Glomerular visceral epithelial cell (primary cell): ENCODE results near the gene GLRA3.
"Not testable (repeated sequence)": the region's sequence is repeated elsewhere in the genome, so short reads cannot be mapped to it uniquely, and the experiment has no call there.

ENCODE experiments used
- DNase-seq: peaks from one replicate; pipeline ENCODE4 v3.0.0-alpha.2; 2016; ENCODE audit errors: extremely low spot score

Gene GLRA3

GRCh38 chr4:174658246-174658645 is 170.8 kb downstream of the GLRA3 start:
- DNase-seq = no peak

GRCh38 chr4:174657472-174657871 is 171.6 kb downstream of the GLRA3 start:
- no peak for DNase-seq

DNA sequence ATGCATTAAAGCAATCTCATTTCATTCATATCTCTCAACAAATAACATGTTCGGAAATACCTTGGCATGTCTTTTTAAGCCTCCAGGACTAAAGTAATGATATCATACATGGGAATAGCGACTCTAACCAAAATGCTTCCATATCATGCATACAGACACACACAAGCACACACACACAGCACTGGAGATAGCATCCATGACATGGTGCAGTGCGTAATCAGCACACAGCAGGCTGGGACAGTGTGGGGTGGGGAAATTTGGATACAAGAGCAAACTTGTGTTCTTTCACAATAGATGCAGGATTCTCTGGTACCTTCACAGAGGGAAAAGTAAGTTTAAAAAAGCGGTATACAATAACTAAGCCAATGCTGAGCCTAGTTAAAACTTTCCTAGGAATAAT is 174.4 kb downstream of the GLRA3 start:
- DNase-seq = no peak

GRCh38 chr4:174650711-174651355 is 178.2 kb downstream of the GLRA3 start:
- no peak for DNase-seq

DNA sequence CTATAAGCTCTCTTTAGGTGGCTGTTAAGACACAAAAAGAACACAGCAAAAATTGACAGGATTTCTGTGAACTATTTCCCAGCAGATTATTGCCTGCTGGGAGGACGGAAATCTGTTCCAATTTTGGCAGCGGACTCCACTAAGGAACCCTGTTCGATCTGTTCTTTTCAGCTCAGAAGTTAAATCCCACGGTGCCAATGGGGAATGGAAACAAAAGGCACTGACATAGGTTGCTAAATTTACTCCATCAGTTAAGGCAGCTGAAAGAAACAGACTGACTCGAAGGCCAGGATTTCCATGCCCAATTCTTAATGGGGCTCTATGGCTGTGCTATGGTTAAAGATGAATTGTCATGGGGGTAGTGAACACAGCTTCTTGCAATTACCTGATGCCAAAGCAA is 180.2 kb downstream of the GLRA3 start:
- DNase-seq = no peak

- no peak for DNase-seq
These were observed 182.7 kb downstream of the GLRA3 start for GRCh38 chr4:174646326-174646725.

DNA sequence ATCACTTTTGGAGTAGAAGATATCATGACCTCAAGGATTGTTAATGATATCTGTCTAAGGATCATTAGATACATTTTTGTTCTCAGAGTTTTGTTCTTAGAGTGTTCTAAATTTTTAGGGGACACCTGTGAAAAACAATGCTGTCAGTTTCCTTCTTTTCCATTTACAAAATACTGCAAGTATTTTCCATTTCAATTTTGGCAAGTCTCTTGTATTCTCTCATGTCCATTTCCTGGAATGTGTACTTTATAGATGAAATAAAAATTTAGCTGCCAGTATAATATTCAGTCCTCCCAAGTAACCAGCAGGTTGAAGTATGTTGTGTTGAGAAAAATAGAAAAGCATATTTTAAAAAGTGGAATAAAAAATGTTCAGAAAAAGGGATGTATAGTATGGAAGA is 188.9 kb downstream of the GLRA3 start:
- no peak for DNase-seq

- no peak for DNase-seq
These were observed 193.3 kb downstream of the GLRA3 start for GRCh38 chr4:174635732-174636131.

DNA sequence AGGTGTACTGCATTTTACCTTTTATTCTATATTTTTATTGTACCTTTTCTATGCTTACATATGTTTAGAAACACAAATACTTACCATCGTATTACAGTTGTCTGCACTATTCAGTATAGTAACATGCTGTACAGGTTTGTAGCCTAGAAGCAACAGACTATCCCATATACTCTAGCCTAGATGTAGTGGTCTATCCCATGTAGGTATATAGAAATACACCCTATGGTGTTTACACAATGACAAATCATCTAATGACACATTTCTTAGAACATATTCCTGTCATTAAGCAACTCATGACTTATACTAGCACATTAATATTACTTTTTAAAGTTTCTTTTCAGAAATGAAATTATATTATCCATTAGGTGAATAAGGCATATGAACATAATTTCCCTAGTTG is 195.6 kb downstream of the GLRA3 start:
- DNase-seq = no peak

DNA sequence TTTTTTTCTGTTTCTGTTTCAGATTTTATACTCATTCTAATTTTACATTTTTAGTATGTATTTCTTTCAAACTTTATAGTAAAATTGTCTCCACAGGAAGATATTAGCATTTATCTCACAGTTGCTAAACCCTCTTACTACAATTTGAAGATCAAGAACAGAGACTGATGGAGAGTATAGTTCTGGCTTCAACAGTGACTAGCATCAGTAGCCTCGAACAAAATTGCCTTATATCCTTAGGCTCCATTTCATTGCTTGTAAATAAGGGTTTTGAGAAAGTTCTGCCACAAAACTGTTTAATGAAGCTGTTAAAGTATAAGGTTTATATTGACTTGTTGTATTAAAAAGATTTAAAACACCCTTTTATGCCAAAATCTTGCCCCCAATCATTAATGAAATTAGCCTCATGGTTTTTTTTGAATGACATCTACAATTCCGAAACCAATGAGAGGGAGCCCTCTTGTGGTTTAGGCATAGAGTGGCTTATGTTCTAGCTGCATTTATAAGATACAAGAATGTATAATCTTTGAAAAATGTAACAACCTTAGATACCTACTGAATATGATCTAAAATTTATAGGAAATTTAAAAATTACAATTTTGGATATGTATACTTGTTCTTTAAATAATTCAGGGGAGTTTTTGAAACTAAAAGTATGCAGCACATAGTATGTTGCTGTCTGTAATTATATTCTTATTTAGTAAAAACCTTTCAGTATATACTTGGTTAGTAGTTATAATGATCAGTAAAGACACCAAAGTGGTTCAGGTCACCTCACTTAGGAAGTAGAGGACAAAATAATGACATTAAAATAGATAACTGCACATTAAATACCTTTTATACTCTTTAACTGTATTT is 196.9 kb downstream of the GLRA3 start:
- DNase-seq = peak; percentile 40

DNA sequence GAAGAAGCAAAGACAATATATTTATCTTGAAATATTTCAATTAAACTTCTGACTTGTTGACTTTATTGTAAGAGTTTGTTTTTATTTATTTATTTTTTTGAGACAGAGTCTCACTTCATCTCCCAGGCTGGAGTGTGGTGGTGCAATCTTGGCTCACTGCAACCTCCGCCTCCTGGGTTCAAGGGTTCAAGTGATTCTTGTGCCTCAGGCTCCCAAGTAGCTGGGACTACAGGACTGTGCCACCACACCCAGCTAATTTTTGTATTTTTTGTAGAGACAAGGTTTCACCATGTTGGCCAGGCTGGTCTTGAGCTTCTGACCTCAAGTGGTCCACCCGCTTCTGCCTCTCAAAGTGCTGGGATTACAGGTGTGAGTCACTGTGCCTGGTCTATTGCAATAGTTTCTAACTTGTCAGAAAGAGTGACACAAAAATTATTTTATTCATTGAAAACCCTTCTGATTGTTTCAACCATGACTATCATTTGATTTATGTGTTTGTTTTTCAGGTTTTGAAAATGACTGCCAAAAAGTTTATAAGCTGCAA is 199.1 kb downstream of the GLRA3 start:
- not testable (repeated sequence) for DNase-seq

- no peak for DNase-seq
These were observed 199.8 kb downstream of the GLRA3 start for GRCh38 chr4:174629265-174629664.

DNA sequence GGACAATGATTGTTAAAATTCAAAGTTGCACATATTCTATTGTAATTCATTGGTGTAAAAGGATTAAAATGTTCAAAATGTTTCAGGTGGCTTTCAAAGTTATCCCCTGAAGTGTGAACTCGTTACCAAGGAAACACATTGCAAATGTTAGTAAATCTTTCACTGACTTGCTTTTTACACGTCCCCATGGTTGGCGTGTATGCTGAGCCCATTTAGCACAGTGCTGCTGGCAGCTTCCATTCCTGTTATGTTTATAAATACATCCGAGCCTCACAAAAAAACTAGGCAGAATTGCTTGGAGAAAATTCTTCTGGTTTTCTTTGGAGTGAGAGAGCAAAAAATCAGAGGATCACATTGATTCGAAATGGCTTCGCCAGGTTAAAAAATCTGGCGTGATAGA is 200.9 kb downstream of the GLRA3 start:
- no peak for DNase-seq

GRCh38 chr4:174627473-174627872 is 201.6 kb downstream of the GLRA3 start:
- DNase-seq = no peak

GRCh38 chr4:174626342-174627008 is 202.6 kb downstream of the GLRA3 start:
- no peak for DNase-seq

GRCh38 chr4:174616661-174617060 is 212.4 kb downstream of the GLRA3 start:
- DNase-seq = no peak

DNA sequence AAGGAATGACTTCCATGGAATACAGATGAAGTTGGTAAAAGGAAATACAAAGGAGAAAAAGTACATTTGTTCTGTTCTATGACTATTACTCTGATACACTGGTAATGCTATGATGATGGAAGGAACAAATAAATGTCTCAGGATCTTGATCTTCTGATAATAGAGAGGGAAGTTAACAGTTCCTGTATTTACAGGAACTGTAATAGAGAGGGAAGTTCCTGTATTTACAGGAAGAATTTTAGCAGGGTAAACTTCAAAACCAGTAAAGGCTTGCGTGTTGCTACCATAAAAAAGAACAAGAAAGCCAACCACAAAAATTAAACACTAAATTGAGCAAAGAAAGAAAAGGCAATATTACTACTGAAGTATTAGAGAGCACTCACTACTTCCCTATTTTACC is 215.1 kb downstream of the GLRA3 start:
- DNase-seq = no peak

DNA sequence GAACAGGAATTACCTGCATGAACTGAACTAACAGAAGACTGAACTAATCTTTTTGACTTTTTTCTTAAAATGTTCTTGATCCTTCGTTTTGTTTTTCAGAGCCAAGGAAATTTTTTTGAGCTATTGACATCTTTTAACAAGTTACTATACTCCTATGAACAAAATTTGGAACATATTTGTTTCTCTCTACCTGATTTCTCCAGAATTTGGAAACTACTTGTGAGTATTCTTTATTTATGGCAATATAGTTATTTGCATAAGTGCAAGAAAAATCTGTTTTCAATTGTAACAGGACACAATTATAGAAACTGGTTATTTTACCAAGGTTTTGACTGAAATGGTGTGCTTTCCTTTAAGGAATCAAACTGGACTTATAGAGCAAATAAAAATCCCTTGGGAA is 217.3 kb downstream of the GLRA3 start:
- DNase-seq = no peak

- no peak for DNase-seq
These were observed 221.3 kb downstream of the GLRA3 start for GRCh38 chr4:174607792-174608191.

- no peak for DNase-seq
These were observed 224.8 kb downstream of the GLRA3 start for GRCh38 chr4:174604198-174604597.

DNA sequence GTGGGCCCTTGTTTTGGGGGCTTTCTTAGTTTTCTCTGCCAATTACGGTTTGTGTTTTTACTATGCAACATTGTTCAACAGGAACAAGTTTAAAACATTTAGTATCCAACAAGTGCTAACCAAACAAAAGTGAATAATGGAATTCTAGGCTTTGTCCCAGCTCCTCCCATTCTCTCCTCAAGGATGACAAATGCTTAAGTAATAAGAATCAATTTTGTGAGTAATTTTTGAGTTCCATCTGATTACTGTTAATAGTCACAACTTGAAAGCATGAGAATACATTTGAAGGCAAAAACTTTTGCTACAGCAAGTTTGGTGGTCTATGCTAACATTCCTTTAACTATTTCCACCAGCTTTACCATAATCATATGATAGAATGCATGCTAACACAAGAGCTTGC is 228.7 kb downstream of the GLRA3 start:
- no peak for DNase-seq

DNA sequence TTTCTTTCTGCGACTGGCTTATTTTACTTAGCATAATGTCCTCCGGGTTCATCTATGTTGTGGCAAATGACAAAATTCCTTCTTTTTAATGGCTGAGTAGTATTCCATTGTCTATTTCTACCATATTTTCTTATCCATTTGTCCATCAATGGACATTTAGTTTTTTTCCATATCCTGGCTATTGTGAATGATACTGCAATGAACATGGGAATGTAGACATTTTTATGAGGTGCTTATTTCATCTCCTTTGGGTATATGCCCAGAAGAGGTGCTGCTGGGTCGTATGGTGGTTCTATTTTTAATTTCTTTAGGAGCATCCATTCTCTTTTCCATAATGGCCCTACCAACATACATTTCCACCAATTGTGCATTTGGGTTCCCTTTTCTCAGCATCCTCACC is 230.2 kb downstream of the GLRA3 start:
- DNase-seq = no peak

DNA sequence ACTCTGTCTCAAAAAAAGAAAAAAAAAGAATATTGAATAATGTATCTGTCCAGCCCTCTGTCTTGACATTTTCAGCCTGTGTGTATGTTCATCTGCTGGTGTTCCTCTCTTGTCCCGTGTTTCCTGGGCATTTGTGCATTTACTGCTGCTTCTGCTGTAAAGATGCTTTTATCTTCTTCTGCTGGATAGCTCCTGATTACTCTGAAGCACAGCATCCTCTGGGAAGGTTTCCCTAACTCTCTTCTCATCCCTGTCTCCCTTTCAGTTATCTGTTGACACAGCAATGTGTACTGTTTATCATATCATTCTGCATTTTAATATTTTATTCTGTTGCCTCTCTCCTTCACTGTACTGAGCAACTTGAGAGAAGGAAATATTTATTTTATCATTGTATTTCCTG is 232.5 kb downstream of the GLRA3 start:
- DNase-seq = no peak
